AG10803 (cell line): Measurements from ENCODE around the gene TBL2.
"Not testable (repeated sequence)": the region's sequence is repeated elsewhere in the genome, so short reads cannot be mapped to it uniquely, and the experiment has no call there.

Source experiments
- DNase-seq: peaks from one replicate; pipeline ENCODE4 v3.0.0; 2010; ENCODE audit warnings: low read depth
- H3K4me3 ChIP-seq: 2 replicates; pipeline ENCODE4 v1.5.1; 2011; ENCODE audit warnings: mild to moderate bottlenecking, low read length, control low read depth
- CTCF ChIP-seq: conservative IDR thresholded peaks from 2 replicates; pipeline ENCODE4 v1.5.1; 2011; ENCODE audit warnings: mild to moderate bottlenecking, low read length, control low read depth, inconsistent platforms

The TBL2 gene

GRCh38 chr7:73549176-73549575 lies 29.2 kb downstream of the TBL2 start:
- no peak for TF ChIP-seq CTCF
- H3K4me3 ChIP-seq = no peak overlapping the region
- no peak for DNase-seq

- no peak overlapping the region for H3K4me3 ChIP-seq
- no peak for TF ChIP-seq CTCF
- no peak for DNase-seq
Observed at GRCh38 chr7:73547841-73548240, 30.5 kb downstream of the TBL2 start.

GRCh38 chr7:73544678-73545077 lies 33.7 kb downstream of the TBL2 start:
- no peak for DNase-seq
- no peak overlapping the region for H3K4me3 ChIP-seq
- TF ChIP-seq CTCF = no peak

- no peak overlapping the region for H3K4me3 ChIP-seq
- no peak for TF ChIP-seq CTCF
- DNase-seq = no peak
Observed at GRCh38 chr7:73541722-73542121, 36.7 kb downstream of the TBL2 start.

GRCh38 chr7:73539709-73540108 lies 38.7 kb downstream of the TBL2 start:
- TF ChIP-seq CTCF = no peak
- H3K4me3 ChIP-seq = no peak overlapping the region
- no peak for DNase-seq

GRCh38 chr7:73538510-73538909 lies 39.9 kb downstream of the TBL2 start:
- DNase-seq, H3K4me3 ChIP-seq: not testable (repeated sequence)

GRCh38 chr7:73537051-73537450 lies 41.3 kb downstream of the TBL2 start:
- TF ChIP-seq CTCF = no peak
- DNase-seq = no peak
- H3K4me3 ChIP-seq = no peak overlapping the region

GRCh38 chr7:73536479-73536878 lies 41.9 kb downstream of the TBL2 start:
- TF ChIP-seq CTCF = no peak
- no peak for DNase-seq

GRCh38 chr7:73535918-73536317 lies 42.5 kb downstream of the TBL2 start:
- DNase-seq, H3K4me3 ChIP-seq: not testable (repeated sequence)

More at GRCh38 chr7:73536479-73536878, 41.9 kb downstream of the TBL2 start:
- H3K4me3 ChIP-seq = no peak overlapping the region
